ENCODE measurements around the gene ALOX12B.

GRCh38 chr17:8031950-8032349 lies 55.6 kb downstream of the ALOX12B start:
- TF ChIP-seq CTCF (IDR thresholded peaks at IDR 0.05) (no peak), POLR2A (IDR thresholded peaks at IDR 0.05) (no peak)

Data from esophagus squamous epithelium (tissue), 4 donors.